Non-pigmented ciliary epithelial cell (primary cell): ENCODE measurements around the gene ATP6V0D1.

Source experiments
- DNase-seq: peaks from one replicate; pipeline ENCODE4 v3.0.0-alpha.2; 2010; ENCODE audit warnings: low read depth

Gene ATP6V0D1

DNA sequence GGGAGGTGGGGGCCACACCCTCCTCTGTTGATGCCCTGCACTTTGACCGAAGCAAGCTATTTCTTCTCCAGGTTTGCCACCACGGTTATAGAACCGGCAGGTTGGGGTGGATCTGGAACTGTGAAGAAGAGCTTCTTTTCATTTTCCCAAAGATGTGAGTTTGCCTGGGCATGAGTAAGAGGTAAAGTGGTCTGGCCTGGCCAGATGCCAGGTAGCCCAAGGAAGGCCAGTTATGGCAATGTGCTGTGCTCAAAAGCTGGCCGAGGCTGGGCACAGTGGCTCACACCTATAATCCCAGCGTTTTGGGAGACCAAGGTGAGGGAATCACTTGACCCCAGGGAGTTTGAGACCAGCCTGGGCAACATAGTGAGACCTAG is 18.7 kb downstream of the ATP6V0D1 start:
- no peak for DNase-seq

DNA sequence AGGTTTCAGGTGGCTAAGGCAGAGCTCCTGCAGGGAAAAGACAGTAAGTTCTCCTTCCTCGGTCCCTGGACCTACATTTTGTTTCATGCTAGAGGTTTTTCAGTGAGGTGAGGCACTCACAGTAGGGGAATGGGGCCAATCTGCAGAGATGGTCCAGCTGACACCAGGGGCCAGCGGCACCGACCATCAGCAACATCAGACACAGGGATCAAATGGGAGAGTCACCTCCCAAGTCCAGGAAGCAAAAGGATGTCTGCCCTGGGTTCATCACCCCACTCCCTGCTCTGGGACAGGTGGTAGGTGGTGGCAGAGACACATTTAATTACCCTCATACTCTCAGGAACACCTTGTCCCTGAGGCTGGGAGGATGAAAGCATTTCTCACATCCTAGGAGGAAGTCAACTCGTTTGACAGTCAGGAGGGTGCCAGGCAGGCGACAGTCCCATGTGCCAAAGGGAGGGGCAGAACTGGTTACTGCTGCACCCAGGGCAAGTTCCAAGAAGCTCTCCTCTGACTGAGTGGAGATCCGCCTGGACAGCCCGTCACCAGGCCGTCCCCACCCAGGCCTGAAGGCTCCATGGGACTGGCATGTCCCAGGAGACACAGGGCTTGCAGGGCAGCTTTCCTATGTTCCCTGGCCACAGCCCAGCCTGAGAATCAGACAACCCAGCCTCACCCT is 19.2 kb downstream of the ATP6V0D1 start:
- DNase-seq: no peak

DNA sequence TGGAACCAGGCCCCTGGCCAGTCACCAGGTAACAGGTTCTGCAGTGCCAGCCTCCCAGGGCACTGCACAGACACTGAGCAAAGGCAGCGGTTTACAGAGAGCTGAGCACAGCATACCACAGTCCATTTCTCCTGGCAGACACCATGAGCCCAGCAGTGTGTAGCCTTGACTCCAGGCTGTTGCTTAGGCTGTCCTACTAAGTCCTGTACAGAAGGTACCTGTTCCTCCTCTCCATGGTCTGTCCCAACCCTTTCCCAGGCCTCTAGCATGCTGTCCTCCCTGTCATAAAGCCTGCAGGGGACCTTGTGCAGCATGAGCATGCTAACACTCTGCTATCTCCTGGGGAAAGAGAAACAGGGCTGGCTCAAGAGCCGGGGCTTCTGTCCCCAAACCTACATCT is 20.0 kb downstream of the ATP6V0D1 start:
- DNase-seq: no peak

DNA sequence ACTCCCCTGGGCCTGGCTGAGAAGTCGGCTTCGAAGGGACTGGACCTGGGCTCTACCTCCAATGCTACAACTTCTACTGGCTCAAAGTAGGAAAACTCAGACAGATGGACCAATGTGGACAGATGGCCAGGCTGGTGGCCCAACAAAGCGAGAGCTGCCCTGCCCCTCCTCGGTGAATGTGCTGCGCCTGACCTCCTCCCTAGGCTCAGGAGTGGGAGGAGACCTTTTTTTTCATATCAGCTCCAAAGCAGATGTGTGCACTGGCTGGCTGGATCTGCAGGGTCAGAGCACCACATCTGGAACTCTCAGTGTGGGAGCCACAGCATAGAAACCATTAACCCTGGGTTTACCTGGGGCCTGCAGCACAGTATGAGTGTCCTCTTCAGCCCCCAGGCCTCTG is 20.8 kb downstream of the ATP6V0D1 start:
- no peak for DNase-seq

DNA sequence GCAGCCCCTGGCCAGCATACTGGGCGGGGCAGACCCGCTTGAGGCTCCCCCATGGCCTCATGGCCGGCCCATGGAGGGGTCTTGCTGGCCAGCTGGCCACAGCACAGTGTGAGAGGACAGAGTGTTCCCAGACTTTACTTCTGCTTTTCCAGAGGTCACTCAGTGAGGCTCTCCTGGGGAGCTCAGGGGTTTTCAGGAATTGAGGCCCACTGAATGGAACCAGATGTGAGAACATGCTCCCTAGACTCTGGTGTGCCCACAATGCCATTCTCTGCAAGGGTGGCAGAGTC is 21.2 kb downstream of the ATP6V0D1 start:
- DNase-seq: no peak

DNA sequence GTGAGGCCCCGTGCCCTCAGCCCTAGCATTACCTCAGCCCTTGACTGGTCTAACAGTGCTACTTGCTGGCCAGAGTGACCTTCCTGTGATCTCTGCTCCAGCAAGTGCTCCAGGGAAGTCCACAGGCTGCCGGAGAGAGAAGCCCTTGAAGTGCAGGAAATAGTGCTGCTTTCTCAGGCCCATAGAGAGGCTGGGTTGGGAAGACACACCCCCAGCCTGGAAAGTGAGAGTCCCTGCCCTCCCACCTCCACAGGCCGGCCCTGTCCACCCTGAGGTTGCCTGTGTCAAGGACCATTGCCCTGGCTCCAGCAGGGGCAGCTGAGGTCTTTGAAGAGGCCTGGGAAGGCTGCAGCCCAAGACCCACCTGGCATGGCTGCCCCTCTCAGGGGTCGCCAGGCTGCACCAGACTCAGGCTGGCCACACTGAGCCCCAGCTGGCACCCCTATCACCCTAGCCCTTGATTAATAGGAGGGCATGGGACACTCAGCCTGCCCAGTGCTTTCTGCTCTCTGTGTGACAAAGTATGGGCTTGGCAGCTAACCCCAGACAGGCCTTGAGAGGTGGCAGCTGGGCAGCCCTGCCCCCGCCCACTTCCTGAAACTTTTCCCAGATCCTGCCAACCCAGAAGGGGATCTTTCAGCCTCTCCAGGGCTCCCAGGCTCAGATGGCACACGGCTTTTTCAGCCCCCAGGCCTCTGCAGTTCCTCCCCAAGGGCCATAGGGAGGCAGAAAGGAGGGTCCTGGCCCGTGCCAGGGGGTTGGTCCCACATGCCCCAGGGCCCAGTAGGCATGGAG is 21.7 kb downstream of the ATP6V0D1 start:
- DNase-seq: no peak

DNA sequence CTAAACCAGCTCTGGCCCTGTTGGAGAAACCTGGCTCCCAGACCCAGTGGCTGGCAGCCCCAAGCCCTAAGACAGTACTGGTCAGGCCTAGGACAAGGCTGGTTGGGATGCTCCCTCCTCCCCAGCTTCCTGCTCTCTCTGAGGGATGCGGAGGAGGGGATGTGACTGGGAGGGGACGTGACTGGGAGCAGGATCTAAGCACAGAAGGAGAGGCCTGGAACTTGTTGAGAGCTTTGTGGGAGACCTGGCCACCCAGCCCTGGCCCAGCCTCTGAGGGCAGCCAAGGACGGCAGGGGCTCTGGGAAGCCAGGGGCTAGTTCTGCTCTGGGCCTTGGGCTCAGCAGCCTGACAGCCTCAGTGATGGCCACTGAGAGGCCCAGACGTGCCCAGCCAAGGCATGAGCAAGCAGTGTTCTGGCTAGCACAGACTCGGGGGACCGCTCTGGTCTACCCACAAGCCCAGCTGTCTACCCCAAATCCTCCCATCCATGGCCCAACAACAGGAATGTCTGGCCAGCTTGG is 22.8 kb downstream of the ATP6V0D1 start:
- no peak for DNase-seq

DNA sequence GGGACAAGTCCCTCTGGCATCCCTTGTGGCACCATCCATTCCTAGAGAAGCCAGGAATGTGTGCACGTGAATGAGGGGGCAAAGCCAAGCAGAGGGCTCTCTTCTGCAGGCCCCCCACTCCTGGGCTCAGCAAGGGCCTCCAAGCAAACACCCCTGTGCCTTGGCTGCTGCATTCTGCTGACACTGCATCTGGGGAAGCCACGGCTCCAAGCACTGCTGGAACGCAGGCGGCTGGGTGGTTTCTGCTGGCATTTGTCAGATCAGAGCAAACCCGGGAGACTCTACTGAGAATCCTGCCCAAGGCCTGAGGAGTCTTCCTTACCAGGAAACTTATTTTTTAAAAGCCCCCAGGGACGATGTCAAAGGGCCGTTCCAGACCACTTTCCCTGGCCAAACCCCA is 23.3 kb downstream of the ATP6V0D1 start:
- DNase-seq: no peak

DNA sequence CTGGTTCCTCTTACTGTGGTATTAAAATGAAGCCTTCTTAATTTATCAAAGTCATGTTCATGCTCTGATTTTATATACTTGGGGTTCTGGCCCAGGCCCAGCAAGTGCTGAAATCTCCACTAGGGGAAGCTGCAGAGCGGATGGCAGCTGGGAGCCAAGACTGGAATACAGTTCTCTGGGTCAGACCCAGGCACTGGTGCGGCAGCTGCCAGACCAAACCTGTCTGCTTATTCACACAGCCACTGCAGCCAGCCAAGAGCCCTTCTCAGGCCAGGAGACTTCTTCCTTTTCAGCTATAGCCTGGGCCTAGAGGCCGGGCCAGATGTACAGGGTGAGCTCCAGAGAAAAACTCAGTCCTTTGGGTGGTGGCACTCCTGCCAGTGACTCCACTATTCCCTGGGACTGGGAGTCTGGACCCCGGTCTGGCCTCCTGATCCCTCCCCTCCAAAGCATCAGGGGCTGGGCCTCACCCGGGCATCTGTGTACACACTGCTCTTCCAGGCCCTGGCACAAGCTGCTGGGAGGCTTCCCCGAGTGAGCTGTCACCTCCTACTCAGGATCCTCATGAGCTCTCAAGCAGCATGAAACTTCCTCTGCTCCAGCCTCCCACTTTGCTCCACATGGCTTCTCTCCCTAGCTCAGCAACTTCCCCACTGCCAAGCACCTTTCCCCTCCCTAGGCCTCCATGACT is 24.4 kb downstream of the ATP6V0D1 start:
- DNase-seq: no peak

DNA sequence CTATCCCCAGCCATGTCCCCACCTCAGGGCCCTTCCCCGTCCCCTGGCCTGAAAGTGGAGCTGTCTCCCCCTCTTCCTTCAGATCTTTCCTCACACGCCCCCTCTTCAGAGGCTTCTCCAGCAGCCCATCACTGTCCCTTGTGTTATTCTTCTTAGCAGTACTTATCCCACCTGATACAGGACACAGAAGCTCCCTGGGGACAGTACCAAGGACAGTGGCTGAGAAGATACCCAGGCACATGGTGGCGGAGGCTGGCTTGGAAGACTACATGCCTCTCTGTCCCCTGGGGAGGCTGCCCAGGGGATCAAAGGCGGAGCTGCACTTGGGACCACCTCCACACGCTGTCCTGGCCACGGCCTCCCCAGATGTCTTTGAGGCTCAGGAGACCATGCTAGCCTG is 26.1 kb downstream of the ATP6V0D1 start:
- no peak for DNase-seq

DNA sequence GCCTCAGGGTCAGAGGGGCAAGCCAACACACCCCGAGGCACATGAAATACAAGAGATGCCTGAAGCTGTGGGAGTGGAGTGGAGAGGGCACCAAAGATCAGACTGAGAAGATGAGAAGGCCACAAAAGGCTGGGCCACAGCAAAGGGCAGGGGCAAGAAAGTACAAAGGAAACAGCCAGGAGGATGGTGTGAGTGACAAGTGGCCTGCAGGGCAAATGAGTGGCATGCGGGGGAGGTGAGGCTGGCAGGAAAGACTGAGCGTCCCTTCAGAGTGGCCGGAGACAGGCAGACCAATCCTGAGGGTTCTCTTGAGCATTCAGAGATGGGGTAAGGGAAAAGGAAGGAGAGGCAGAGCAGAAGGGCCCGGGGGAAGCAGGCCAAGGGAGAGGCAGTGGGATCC is 26.9 kb downstream of the ATP6V0D1 start:
- DNase-seq: no peak

DNA sequence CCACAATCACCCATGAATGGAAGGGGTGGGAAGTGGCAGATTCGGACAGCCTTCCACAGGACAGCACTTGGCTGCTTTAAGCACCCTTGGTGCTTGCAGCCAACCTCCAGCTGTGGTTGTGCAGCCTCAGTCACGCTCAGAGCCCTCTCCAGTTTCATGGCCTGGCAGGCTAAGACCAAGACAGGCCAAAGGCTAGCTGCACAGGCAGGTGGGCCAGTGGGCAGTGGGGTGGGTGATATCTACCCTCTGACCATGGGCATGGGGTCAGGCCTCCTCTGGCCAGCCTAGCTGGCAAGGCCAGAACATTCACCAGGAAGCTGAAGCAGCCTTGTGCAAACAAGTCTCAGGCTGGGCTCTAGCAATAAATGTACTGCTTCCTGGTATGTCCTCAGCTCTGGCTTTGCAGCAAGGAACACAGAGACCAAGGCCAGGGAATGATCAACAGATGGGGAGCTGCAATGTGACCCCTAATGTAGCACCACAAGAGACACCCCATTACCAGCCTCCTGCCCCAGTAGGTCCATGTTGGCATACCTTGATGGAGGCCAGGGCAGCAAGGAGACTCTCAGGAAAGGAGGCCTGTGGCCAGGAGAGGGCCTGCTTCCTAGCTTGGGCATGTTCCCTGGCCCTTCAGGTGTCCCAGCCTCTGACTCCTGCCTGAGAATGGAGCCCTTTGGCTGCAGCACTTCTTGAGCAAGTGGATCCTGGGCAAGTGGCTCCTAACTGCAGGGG is 29.1 kb downstream of the ATP6V0D1 start:
- DNase-seq: no peak

DNA sequence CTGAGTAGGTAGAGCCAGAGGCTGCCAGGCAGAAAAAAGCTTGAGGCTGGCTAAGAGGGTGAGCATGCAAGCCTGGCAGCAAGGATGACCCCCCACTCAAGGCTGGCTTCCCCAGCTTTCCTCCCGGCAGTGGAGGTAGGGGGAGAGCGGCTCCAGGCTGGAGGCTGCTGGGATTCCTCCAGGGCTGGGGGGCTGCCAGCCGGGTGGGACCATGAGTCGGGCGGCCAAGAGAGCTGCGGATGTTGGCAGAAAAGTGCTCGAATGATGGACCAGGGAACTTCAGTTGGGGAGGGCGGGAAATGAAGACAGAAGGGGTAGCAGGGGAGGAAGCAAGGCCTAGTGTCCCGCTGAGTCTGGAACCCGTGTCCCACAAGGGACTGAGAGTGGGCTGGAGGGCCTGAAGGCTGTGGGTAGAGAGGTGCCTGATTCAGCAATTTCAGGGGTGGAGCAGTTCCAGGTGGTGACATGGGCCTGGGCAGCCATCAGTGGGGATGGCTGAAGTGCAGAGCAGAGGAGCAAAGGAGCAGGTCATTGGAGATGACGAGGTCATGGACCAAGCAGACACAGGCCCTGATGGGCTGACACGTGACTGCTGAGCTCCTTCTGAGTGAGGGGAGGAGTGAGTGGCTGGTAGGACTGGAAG is 29.8 kb downstream of the ATP6V0D1 start:
- DNase-seq: no peak

DNA sequence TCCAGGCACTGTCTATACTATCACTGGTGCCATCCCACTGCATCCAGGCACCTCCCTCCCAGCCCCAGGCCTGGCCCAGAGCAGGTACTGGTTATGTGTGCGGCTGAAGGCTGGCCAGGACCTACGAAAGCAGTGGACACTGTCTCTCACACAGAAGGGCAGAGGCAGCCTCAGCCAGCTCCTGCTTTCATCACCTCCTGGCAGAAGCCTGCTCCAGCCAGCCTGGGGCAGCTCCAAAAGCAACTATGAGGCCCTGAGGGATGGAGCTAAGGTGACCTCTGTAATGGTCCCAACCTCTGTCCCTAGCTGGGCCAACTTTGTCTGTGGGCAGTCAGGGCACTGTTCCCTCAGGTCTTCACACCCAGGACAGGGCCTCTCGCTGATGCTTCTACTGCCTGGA is 31.2 kb downstream of the ATP6V0D1 start:
- DNase-seq: no peak

DNA sequence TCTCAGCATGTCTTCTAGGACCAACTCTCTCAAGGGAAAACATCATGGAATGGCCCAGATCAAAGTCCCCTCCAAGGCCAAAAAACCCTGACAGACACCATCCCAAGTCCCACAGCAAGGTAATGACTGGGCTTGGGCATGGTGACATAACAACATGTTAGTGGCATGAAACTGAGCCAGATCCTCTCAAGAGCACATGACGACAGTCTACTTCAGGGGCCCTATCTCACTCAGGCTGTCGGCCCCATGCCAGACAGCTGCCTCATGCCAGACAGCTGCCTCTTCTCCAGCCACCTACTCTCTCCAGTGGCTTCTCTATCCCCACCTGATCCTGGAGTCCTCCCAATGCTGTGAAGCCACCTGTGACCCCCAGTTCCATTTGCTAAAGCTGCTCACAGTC is 31.6 kb downstream of the ATP6V0D1 start:
- no peak for DNase-seq

DNA sequence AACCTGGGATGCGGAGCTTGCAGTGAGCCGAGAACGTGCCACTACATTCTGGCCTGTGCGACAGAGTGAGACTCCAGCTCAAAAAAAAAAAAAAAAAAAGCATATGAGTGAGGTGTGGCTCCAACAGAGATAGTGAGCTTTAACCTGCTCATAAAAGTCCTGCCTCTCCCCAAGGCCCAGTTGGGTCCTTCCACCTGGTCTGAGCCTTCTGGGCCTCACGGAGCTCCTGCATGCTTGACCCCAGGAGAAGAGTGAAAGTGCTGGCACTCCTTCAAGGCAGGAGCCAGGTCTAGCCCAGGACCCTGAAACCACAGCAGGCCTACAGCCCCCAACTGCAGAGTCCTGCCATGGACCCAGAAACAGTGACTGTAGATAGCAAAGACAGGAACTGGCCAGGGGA is 32.4 kb downstream of the ATP6V0D1 start:
- DNase-seq: no peak

DNA sequence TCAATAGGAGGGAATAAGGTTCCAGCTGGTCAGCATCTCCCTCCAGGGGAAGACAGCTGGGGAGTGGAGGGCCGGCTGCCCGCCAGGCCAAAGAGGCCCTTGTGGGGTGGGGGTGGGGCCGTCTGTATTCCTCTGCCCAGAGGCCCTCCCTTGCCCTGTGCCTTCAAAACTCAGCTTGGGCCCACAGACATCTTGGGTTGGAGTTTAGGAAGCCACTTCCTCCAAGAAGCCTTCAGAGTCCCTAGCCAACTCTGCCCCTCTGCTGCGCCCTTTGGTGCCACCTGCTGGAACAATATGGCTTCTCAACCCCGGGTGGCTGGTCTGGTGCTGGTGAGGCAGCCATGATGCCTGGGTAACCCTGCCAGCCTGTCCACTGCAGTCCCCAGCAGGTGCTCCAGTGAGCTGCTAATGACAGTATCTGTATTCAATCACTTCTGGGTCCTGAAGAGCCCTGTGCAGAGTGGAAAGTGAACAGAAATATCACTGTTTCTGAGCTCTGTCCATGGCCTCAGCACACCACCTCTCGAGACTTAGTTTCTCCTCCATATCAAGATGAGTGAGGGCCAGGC is 33.4 kb downstream of the ATP6V0D1 start:
- DNase-seq: no peak

DNA sequence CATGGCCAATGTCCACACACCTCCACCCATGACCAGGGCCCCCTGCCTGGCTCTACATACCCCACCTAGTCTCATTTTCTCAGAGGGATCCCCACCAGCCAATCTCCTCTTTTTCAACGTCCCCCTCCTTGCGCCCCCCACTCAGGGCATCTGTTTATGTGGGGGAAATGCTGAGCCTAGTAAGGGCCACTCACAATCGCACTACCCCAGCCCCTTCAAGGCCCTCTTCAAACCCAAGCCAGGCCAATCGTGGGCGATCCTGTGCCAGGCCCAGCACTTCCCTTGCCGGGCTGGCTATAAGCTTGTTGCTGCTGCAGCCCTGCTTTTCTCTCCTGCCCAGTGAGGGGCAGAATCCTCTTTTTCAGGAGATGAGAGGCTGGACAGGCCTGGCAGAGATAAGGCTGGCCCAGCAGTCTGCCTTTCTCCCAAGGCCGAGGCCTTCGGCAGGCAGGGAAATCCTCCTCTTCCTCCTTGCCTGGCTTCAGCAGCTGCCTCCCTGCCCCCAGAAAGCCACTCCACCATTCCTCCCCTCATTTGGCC is 33.9 kb downstream of the ATP6V0D1 start:
- DNase-seq: no peak

DNA sequence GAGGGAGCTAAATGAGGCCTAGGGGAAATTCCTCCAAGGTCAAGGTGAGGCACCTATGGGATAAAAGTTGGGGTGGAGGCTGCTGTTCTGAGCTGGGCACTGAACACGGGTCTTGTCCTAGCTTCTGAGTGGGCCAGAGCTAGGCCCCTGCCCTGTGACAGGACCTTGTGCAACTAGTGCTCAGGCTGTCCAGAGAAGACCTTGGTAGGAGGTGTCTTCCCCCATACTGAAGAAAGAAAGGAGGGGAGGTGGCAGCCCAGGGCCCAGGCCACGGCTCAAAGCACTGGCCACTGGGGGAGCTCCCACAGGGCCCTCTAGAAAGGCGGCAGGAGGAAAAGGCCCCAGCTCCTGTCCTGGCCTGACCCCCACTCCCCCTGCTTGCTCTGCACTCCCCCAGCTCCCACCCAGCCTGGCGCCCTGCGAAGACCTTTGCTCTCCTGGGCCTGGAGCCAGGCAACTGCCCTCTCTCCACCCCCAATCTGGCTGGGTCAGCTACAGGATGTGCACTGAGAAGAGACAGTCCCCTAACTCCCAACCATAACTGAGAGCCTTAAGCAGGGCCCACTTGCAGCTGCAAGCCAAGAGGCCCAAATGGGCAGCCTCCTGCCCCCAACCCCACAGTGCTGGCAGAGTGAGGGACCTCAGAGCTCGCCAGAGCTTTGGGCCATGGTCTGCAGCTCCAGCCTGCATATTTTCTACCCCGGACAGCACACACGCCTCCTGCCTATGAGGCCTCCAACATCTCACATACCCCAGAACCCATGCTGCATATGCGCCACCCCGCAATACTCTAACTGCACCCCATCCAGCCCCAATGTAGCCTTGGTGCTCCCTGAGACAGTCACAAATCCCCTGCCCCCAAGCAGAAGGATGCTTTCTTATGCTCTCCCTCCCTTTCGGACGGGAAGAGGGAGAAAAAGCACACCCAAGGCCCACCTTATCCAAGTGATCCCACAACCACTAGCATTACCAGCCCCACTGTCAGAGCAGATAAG is 34.7 kb downstream of the ATP6V0D1 start:
- DNase-seq: no peak

DNA sequence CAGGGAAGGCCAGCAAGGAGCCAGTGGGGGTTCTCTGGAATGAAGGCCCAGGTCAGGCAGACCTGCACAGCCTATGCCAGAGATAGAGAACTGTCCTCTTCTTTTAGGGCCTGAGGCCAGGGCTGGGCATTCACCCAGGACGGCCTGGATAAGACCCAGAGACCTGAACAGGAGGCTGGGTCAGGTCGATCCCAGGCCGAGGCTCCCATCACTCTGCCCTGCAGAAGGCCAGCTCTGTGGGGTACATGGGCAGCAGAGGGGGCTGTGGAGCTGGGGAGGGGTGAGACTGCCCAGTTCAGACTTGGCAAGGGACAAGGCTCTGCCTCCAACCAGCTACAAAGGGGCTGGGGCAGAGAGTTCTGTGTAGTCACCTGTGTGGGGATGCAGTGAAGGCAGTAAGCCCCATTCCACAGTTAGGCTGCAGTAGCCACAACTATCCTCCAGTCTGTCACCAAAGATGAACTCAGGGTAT is 35.5 kb downstream of the ATP6V0D1 start:
- no peak for DNase-seq
